ENCODE results near the gene S100A1. TPM values are rescaled to one million over a fixed set of nuclear protein-coding genes. Genes with fewer than 3 reads are reported as not detected.
A peak's percentile ranks its signal among the peaks of the same experiment; 100 is the strongest.
"Not testable (repeated sequence)": the region's sequence is repeated elsewhere in the genome, so short reads cannot be mapped to it uniquely, and the experiment has no call there.

S100A1 gene
- 10 to 100 TPM; 21.0 to 29.1 (median 26.7) TPM for polyA plus RNA-seq (ENCODE audit: insufficient read length in 3 of 3)
- long read RNA-seq, donor 1, transcript S100A1-201 (3 exons, 594 nt) = major isoform, 16 of 20 reads
- long read RNA-seq, donor 1, partial matches to known transcripts = 0 of 20 reads
- long read RNA-seq, donor 1, other reads (novel, unspliced or antisense) = 0 of 20 reads
- long read RNA-seq, donor 2, transcript S100A1-201 (3 exons, 594 nt) = major isoform, 12 of 12 reads
- long read RNA-seq, donor 2, partial matches to known transcripts = 0 of 12 reads
- long read RNA-seq, donor 2, other reads (novel, unspliced or antisense) = 0 of 12 reads
- long read RNA-seq, donor 3, transcript S100A1-201 (3 exons, 594 nt) = major isoform, 7 of 10 reads
- long read RNA-seq, donor 3, partial matches to known transcripts = 0 of 10 reads
- long read RNA-seq, donor 3, other reads (novel, unspliced or antisense) = 0 of 10 reads
- long read RNA-seq, donor 4, transcript S100A1-201 (3 exons, 594 nt) = major isoform, 5 of 8 reads
- long read RNA-seq, donor 4, partial matches to known transcripts = 0 of 8 reads
- long read RNA-seq, donor 4, other reads (novel, unspliced or antisense) = 0 of 8 reads
- long read RNA-seq, donor 5, transcript S100A1-201 (3 exons, 594 nt) = major isoform, 14 of 14 reads
- long read RNA-seq, donor 5, partial matches to known transcripts = 0 of 14 reads
- long read RNA-seq, donor 5, other reads (novel, unspliced or antisense) = 0 of 14 reads
- long read RNA-seq, donor 6, partial matches to known transcripts = 0 of 8 reads
- long read RNA-seq, donor 6, other reads (novel, unspliced or antisense) = 0 of 8 reads
- long read RNA-seq, donor 7, transcript S100A1-201 (3 exons, 594 nt) = major isoform, 19 of 22 reads
- long read RNA-seq, donor 7, partial matches to known transcripts = 0 of 22 reads
- long read RNA-seq, donor 7, other reads (novel, unspliced or antisense) = 0 of 22 reads
- long read RNA-seq, donor 8, partial matches to known transcripts = 0 of 1 reads
- long read RNA-seq, donor 8, other reads (novel, unspliced or antisense) = 0 of 1 reads
- long read RNA-seq, donor 9, transcript S100A1-201 (3 exons, 594 nt) = major isoform, 19 of 21 reads
- long read RNA-seq, donor 9, partial matches to known transcripts = 0 of 21 reads
- long read RNA-seq, donor 9, other reads (novel, unspliced or antisense) = 0 of 21 reads
- long read RNA-seq, donor 10, transcript S100A1-201 (3 exons, 594 nt) = major isoform, 11 of 15 reads
- long read RNA-seq, donor 10, partial matches to known transcripts = 0 of 15 reads
- long read RNA-seq, donor 10, other reads (novel, unspliced or antisense) = 0 of 15 reads
- long read RNA-seq, donor 11, transcript S100A1-201 (3 exons, 594 nt) = major isoform, 18 of 19 reads
- long read RNA-seq, donor 11, partial matches to known transcripts = 0 of 19 reads
- long read RNA-seq, donor 11, other reads (novel, unspliced or antisense) = 0 of 19 reads
- long read RNA-seq, donor 12, transcript S100A1-201 (3 exons, 594 nt) = major isoform, 16 of 17 reads
- long read RNA-seq, donor 12, partial matches to known transcripts = 0 of 17 reads
- long read RNA-seq, donor 12, other reads (novel, unspliced or antisense) = 0 of 17 reads
- long read RNA-seq, donor 13, transcript S100A1-201 (3 exons, 594 nt) = major isoform, 9 of 10 reads
- long read RNA-seq, donor 13, partial matches to known transcripts = 0 of 10 reads
- long read RNA-seq, donor 13, other reads (novel, unspliced or antisense) = 0 of 10 reads
- long read RNA-seq, donor 14 = 0 reads
- long read RNA-seq, donor 15, partial matches to known transcripts = 0 of 5 reads
- long read RNA-seq, donor 15, other reads (novel, unspliced or antisense) = 0 of 5 reads
- long read RNA-seq, donor 16, transcript S100A1-201 (3 exons, 594 nt) = major isoform, 12 of 14 reads
- long read RNA-seq, donor 16, partial matches to known transcripts = 0 of 14 reads
- long read RNA-seq, donor 16, other reads (novel, unspliced or antisense) = 0 of 14 reads

GRCh38 chr1:153627715-153628626 is at the start of gene S100A1:
Gene S100A1, plus strand, starts transcription at chr1:153628434. Its CDS starts 2,088 bp downstream, at chr1:153630522.
- no peak for DNase-seq

GRCh38 chr1:153578490-153578889 is 49.7 kb upstream of the S100A1 start:
- no peak for DNase-seq

GRCh38 chr1:153578936-153579335 is 49.3 kb upstream of the S100A1 start:
- DNase-seq = no peak

GRCh38 chr1:153582836-153583235 is 45.4 kb upstream of the S100A1 start:
- DNase-seq = not testable (repeated sequence)

GRCh38 chr1:153583514-153583913 is 44.7 kb upstream of the S100A1 start:
- not testable (repeated sequence) for DNase-seq

GRCh38 chr1:153583976-153584375 is 44.3 kb upstream of the S100A1 start:
- no peak for DNase-seq

- DNase-seq = no peak
Measured at GRCh38 chr1:153585006-153585405, 43.2 kb upstream of the S100A1 start.

GRCh38 chr1:153586347-153586746 is 41.9 kb upstream of the S100A1 start:
- DNase-seq = no peak

GRCh38 chr1:153587314-153587713 is 40.9 kb upstream of the S100A1 start:
- DNase-seq = no peak

GRCh38 chr1:153588033-153588432 is 40.2 kb upstream of the S100A1 start:
- not testable (repeated sequence) for DNase-seq

- DNase-seq = no peak
Measured at GRCh38 chr1:153588482-153588881, 39.8 kb upstream of the S100A1 start.

GRCh38 chr1:153592748-153593147 is 35.5 kb upstream of the S100A1 start:
- DNase-seq = no peak

- DNase-seq = no peak
Measured at GRCh38 chr1:153597206-153597605, 31.0 kb upstream of the S100A1 start.

- peak; percentile 46 for DNase-seq
Measured at GRCh38 chr1:153598309-153599172, 29.7 kb upstream of the S100A1 start.

- DNase-seq = no peak
Measured at GRCh38 chr1:153599847-153600246, 28.4 kb upstream of the S100A1 start.

- DNase-seq = no peak
Measured at GRCh38 chr1:153602749-153603148, 25.5 kb upstream of the S100A1 start.

- no peak for DNase-seq
Measured at GRCh38 chr1:153606194-153606593, 22.0 kb upstream of the S100A1 start.

GRCh38 chr1:153607381-153607780 is 20.9 kb upstream of the S100A1 start:
- DNase-seq = no peak
